NCI-H2081 (cell line): Measurements from ENCODE around the gene MAP3K14.

Source experiments
- DNase-seq, 2 experiments: peaks; one replicate each; lab custom pipeline; 2025; lab: John Stamatoyannopoulos, UW

MAP3K14 gene

GRCh38 chr17:45282683-45283644, 33.9 kb downstream of the MAP3K14 start:
- DNase-seq: no peak

- DNase-seq: no peak
Measured at GRCh38 chr17:45279898-45280297, 36.9 kb downstream of the MAP3K14 start.

GRCh38 chr17:45277992-45278391, 38.8 kb downstream of the MAP3K14 start:
- no peak for DNase-seq

GRCh38 chr17:45277216-45277849, 39.5 kb downstream of the MAP3K14 start:
- peak; percentile 88 to 90 for DNase-seq

GRCh38 chr17:45276031-45276430, 40.8 kb downstream of the MAP3K14 start:
- no peak for DNase-seq

GRCh38 chr17:45274033-45274432, 42.8 kb downstream of the MAP3K14 start:
- no peak for DNase-seq

GRCh38 chr17:45273551-45273957, 43.3 kb downstream of the MAP3K14 start:
- DNase-seq: no peak

GRCh38 chr17:45271603-45272002, 45.2 kb downstream of the MAP3K14 start:
- DNase-seq: no peak

- peak; percentile 15 to 16 for DNase-seq
Measured at GRCh38 chr17:45270828-45271418, 45.9 kb downstream of the MAP3K14 start.

GRCh38 chr17:45269912-45270311, 46.9 kb downstream of the MAP3K14 start:
- DNase-seq: no peak

- no peak for DNase-seq
Measured at GRCh38 chr17:45267436-45268055, 49.3 kb downstream of the MAP3K14 start.

- no peak for DNase-seq
Measured at GRCh38 chr17:45266372-45266926, 50.4 kb downstream of the MAP3K14 start.

- no peak for DNase-seq
Measured at GRCh38 chr17:45265821-45266220, 51.0 kb downstream of the MAP3K14 start.

- DNase-seq: no peak
Measured at GRCh38 chr17:45264988-45265387, 51.8 kb downstream of the MAP3K14 start.

GRCh38 chr17:45264430-45264829, 52.4 kb downstream of the MAP3K14 start:
- no peak for DNase-seq

GRCh38 chr17:45263477-45263860, 53.4 kb downstream of the MAP3K14 start:
- no peak for DNase-seq

- DNase-seq: no peak
Measured at GRCh38 chr17:45262516-45263476, 54.0 kb downstream of the MAP3K14 start.

GRCh38 chr17:45261577-45262515, 55.0 kb downstream of the MAP3K14 start, which contains the start of gene SPATA32:
SPATA32 (minus strand) TSS chr17:45262094; CDS start chr17:45262016, 78 bp downstream.
- no peak for DNase-seq

GRCh38 chr17:45260204-45260783, 56.5 kb downstream of the MAP3K14 start:
- no peak for DNase-seq
